Astrocyte (in vitro differentiated cells and primary cell): ENCODE measurements around the gene MIPOL1. TPM values are rescaled to one million over a fixed set of nuclear protein-coding genes. Genes with fewer than 3 reads are reported as not detected.
"Not testable (repeated sequence)": the region's sequence is repeated elsewhere in the genome, so short reads cannot be mapped to it uniquely, and the experiment has no call there.

Experiments
- DNase-seq: peaks from one replicate; pipeline ENCODE4 v3.0.0-alpha.2; 2010; ENCODE audit warnings: low read depth
- FAIRE-seq: peaks from 2 replicates; lab custom pipeline; 2011; peaks lifted over from hg19 to GRCh38; lab: Jason Lieb, UNC
- H2AFZ ChIP-seq: 2 replicates; pipeline ENCODE4 v1.6.0; 2012; ENCODE audit warnings: low read depth, low read length, inconsistent platforms
- H3K27ac ChIP-seq: 2 replicates; pipeline ENCODE4 v1.5.1; 2011; ENCODE audit warnings: low read depth, low read length, inconsistent platforms
- H3K27me3 ChIP-seq: 2 replicates; pipeline ENCODE4 v1.6.0; 2011; ENCODE audit warnings: low read length, inconsistent platforms; ENCODE audit not compliant: insufficient read depth
- H3K36me3 ChIP-seq: 2 replicates; pipeline ENCODE4 v1.5.1; 2011; ENCODE audit warnings: low read length, inconsistent platforms; ENCODE audit not compliant: insufficient read depth
- H3K4me1 ChIP-seq: 2 replicates; pipeline ENCODE4 v1.5.1; 2011; ENCODE audit warnings: low read length, inconsistent platforms; ENCODE audit not compliant: insufficient read depth
- H3K4me2 ChIP-seq: 2 replicates; pipeline ENCODE4 v1.6.0; 2012; ENCODE audit warnings: low read length, inconsistent platforms
- H3K4me3 ChIP-seq: 2 replicates; pipeline ENCODE4 v1.5.1; 2011; ENCODE audit warnings: low read depth, mild to moderate bottlenecking, low read length, inconsistent platforms; ENCODE audit not compliant: insufficient read depth
- H3K79me2 ChIP-seq: 2 replicates; pipeline ENCODE4 v1.6.0; 2012; ENCODE audit warnings: mild to moderate bottlenecking, low read length, inconsistent platforms; ENCODE audit not compliant: insufficient read depth
- H3K9ac ChIP-seq: 2 replicates; pipeline ENCODE4 v1.6.0; 2012; ENCODE audit warnings: mild to moderate bottlenecking, low read length, inconsistent platforms
- H3K9me3 ChIP-seq: 2 replicates; pipeline ENCODE4 v1.5.1; 2012; ENCODE audit warnings: low read depth, mild to moderate bottlenecking, low read length, inconsistent platforms; ENCODE audit not compliant: insufficient read depth
- H4K20me1 ChIP-seq: 2 replicates; pipeline ENCODE4 v1.6.0; 2012; ENCODE audit warnings: low read length, inconsistent platforms; ENCODE audit not compliant: insufficient read depth
- H3K27ac Mint-ChIP-seq: one replicate; pipeline ENCODE4 v1.8.0; 2021; ENCODE audit warnings: mild to moderate bottlenecking, mixed read lengths; ENCODE audit not compliant: unreplicated experiment
- H3K27me3 Mint-ChIP-seq: one replicate; pipeline ENCODE4 v1.8.0; 2021; ENCODE audit warnings: low read depth, mixed read lengths; ENCODE audit not compliant: unreplicated experiment
- H3K36me3 Mint-ChIP-seq: one replicate; pipeline ENCODE4 v1.8.0; 2021; ENCODE audit warnings: low read depth, mixed read lengths; ENCODE audit not compliant: unreplicated experiment
- H3K4me1 Mint-ChIP-seq: one replicate; pipeline ENCODE4 v1.8.0; 2021; ENCODE audit warnings: low read depth, mixed read lengths; ENCODE audit not compliant: unreplicated experiment
- H3K4me3 Mint-ChIP-seq: one replicate; pipeline ENCODE4 v1.8.0; 2021; ENCODE audit warnings: mild to moderate bottlenecking, moderate library complexity, mixed read lengths; ENCODE audit not compliant: unreplicated experiment
- H3K9me3 Mint-ChIP-seq: one replicate; pipeline ENCODE4 v1.8.0; 2021; ENCODE audit warnings: mild to moderate bottlenecking, mixed read lengths; ENCODE audit not compliant: unreplicated experiment
- CTCF ChIP-seq: IDR thresholded peaks from 2 replicates; pipeline ENCODE4 v1.5.1; 2011; ENCODE audit warnings: low read depth, mild to moderate bottlenecking, inconsistent platforms, low read length, moderate library complexity; ENCODE audit not compliant: insufficient read depth
- EZH2 ChIP-seq: IDR thresholded peaks from 2 replicates; pipeline ENCODE4 v1.6.1; 2012; ENCODE audit warnings: mild to moderate bottlenecking, low read length, inconsistent platforms; ENCODE audit not compliant: insufficient read depth
- total RNA-seq: library from RNA; stranded (reverse); gene quantifications from 2 replicates; pipeline ENCODE4 v1.2.1, GENCODE V29; 2021

The MIPOL1 gene
- total RNA-seq, 1 donor from 2014 or later = 15.7 TPM

GRCh38 chr14:37179896-37180502 lies 17.7 kb upstream of the MIPOL1 start:
- H3K27me3 Mint-ChIP-seq = no peaks in the 10 kb centered on the region
- Histone ChIP-seq H3K4me2 (no peak overlapping the region), H3K9ac (no peak overlapping the region), H3K27ac (no peak overlapping the region), H3K4me1 (no peaks in the 10 kb centered on the region), H4K20me1 (no peaks in the 10 kb centered on the region), H3K36me3 (no peaks in the 10 kb centered on the region), H2AFZ (no peak overlapping the region), H3K27me3 (no peaks in the 10 kb centered on the region), H3K79me2 (no peaks in the 10 kb centered on the region), H3K9me3 (no peaks in the 10 kb centered on the region), H3K4me3 (no peak overlapping the region)
- no peak for FAIRE-seq
- H3K27ac Mint-ChIP-seq = no peak overlapping the region
- no peak overlapping the region for H3K4me3 Mint-ChIP-seq
- TF ChIP-seq EZH2 (no peak), CTCF (no peak)
- H3K36me3 Mint-ChIP-seq = no peaks in the 10 kb centered on the region
- no peaks in the 10 kb centered on the region for H3K4me1 Mint-ChIP-seq
- peak; percentile 6 for DNase-seq
- H3K9me3 Mint-ChIP-seq = no peaks in the 10 kb centered on the region

- not testable (repeated sequence) for H3K27ac ChIP-seq, H3K4me2 ChIP-seq, H3K4me1 ChIP-seq, H3K9me3 Mint-ChIP-seq, H2AFZ ChIP-seq, H3K27ac Mint-ChIP-seq, DNase-seq, H3K9ac ChIP-seq, H3K4me1 Mint-ChIP-seq, H4K20me1 ChIP-seq, FAIRE-seq, H3K4me3 ChIP-seq, H3K36me3 ChIP-seq, H3K27me3 ChIP-seq, H3K4me3 Mint-ChIP-seq, H3K36me3 Mint-ChIP-seq, H3K27me3 Mint-ChIP-seq, H3K79me2 ChIP-seq, H3K9me3 ChIP-seq
These were observed 16.9 kb upstream of the MIPOL1 start for GRCh38 chr14:37180886-37181285.

- Histone ChIP-seq H4K20me1 (no peaks in the 10 kb centered on the region), H3K27ac (no peak overlapping the region), H3K27me3 (no peaks in the 10 kb centered on the region), H3K4me2 (no peak overlapping the region), H2AFZ (no peak overlapping the region), H3K9ac (no peak overlapping the region), H3K36me3 (no peaks in the 10 kb centered on the region), H3K4me1 (no peaks in the 10 kb centered on the region), H3K9me3 (no peaks in the 10 kb centered on the region), H3K4me3 (no peak overlapping the region), H3K79me2 (no peaks in the 10 kb centered on the region)
- Mint-ChIP-seq H3K9me3 (no peaks in the 10 kb centered on the region), H3K36me3 (no peaks in the 10 kb centered on the region), H3K27ac (no peak overlapping the region), H3K27me3 (no peaks in the 10 kb centered on the region), H3K4me3 (no peak overlapping the region), H3K4me1 (no peaks in the 10 kb centered on the region)
- FAIRE-seq (no peak), DNase-seq (no peak)
- no peak for TF ChIP-seq EZH2
- TF ChIP-seq CTCF = no peak
These were observed 16.3 kb upstream of the MIPOL1 start for GRCh38 chr14:37181441-37181840.

- not testable (repeated sequence) for H3K9ac ChIP-seq, H3K79me2 ChIP-seq, H3K4me3 ChIP-seq, H3K4me1 Mint-ChIP-seq, H3K27ac ChIP-seq, H3K4me2 ChIP-seq, H3K9me3 ChIP-seq, H3K27me3 ChIP-seq, H3K27me3 Mint-ChIP-seq, DNase-seq, H3K36me3 ChIP-seq, FAIRE-seq, H3K9me3 Mint-ChIP-seq, H4K20me1 ChIP-seq, H3K4me1 ChIP-seq, H3K27ac Mint-ChIP-seq, H2AFZ ChIP-seq, H3K4me3 Mint-ChIP-seq, H3K36me3 Mint-ChIP-seq
These were observed 13.2 kb upstream of the MIPOL1 start for GRCh38 chr14:37184520-37184919.
